NCI-H1092 (cell line): Measurements from ENCODE around the gene BCKDK.
"Not testable (repeated sequence)": the region's sequence is repeated elsewhere in the genome, so short reads cannot be mapped to it uniquely, and the experiment has no call there.

Experiments used
- DNase-seq: peaks from one replicate; lab custom pipeline; 2025; lab: John Stamatoyannopoulos, UW

The BCKDK gene

GRCh38 chr16:31099860-31100638 lies 8.1 kb upstream of the BCKDK start:
- no peak for DNase-seq

- DNase-seq = not testable (repeated sequence)
Measured at GRCh38 chr16:31100876-31101641, 7.1 kb upstream of the BCKDK start.

GRCh38 chr16:31105677-31106213 lies 2.4 kb upstream of the BCKDK start:
- peak; percentile 47 for DNase-seq

GRCh38 chr16:31106509-31107464 lies 1.4 kb upstream of the BCKDK start:
- no peak for DNase-seq

- DNase-seq = no peak
Measured at GRCh38 chr16:31107465-31107867, 720 bp upstream of the BCKDK start.

GRCh38 chr16:31108794-31109558 lies 790 bp downstream of the BCKDK start:
- DNase-seq = no peak

- no peak for DNase-seq
Measured at GRCh38 chr16:31109622-31110021, 1.4 kb downstream of the BCKDK start.

GRCh38 chr16:31110106-31111034 lies 2.2 kb downstream of the BCKDK start:
- no peak for DNase-seq

- no peak for DNase-seq
Measured at GRCh38 chr16:31111881-31112466, 3.8 kb downstream of the BCKDK start.

- DNase-seq = no peak
Measured at GRCh38 chr16:31112711-31113110, 4.5 kb downstream of the BCKDK start.

- DNase-seq = no peak
Measured at GRCh38 chr16:31113121-31114120, 5.2 kb downstream of the BCKDK start.

GRCh38 chr16:31114468-31114867 lies 6.3 kb downstream of the BCKDK start:
- DNase-seq = no peak

- peak; percentile 99 for DNase-seq
Measured at GRCh38 chr16:31117384-31118222, 9.4 kb downstream of the BCKDK start, which contains the start of gene KAT8. TSS of gene KAT8 (plus strand) at chr16:31117664. CDS start at chr16:31117682, 18 bp downstream.

- DNase-seq = no peak
Measured at GRCh38 chr16:31118223-31119155, 10.3 kb downstream of the BCKDK start.

- DNase-seq = no peak
Measured at GRCh38 chr16:31120129-31120528, 11.9 kb downstream of the BCKDK start.

GRCh38 chr16:31125844-31126243 lies 17.7 kb downstream of the BCKDK start:
- no peak for DNase-seq
